ENCODE results near the gene HIPK2. TPM values are rescaled to one million over a fixed set of nuclear protein-coding genes. Genes with fewer than 3 reads are reported as not detected.
A peak's percentile ranks its signal among the peaks of the same experiment; 100 is the strongest.

The HIPK2 gene
- polyA plus RNA-seq, 3 donors: 1.6 to 12.1 (median 3.0) TPM

DNA sequence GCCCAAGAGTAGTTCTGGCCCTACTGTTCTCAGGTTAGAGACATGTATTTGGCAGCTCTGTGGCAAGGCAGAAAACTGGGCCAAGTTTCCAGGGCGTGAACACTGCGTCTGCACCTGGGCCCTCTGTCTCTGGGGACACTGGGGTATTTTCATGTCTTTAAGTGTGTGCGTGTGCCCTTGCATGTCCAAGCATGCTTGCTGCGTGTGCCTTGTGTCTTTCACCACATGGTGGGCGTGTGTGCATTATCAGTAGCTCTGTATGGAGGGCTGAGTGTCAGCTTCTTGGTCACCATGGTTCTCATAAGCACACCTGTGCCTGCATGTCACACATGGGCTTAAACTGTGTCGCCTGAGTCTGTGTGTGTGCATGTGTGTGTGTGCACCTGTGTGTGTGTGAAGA lies 69.3 kb downstream of the HIPK2 start:
- Histone ChIP-seq H3K79me2 (ENCODE audit: insufficient read depth, low read length) (peaks cover 72% of the 10 kb centered on the region), H3K4me3 (replicated peaks in 1 of 3; ENCODE audit: low read depth in 2 of 3, low read length in 3 of 3) (no peak overlapping the region), H3K4me1 (ENCODE audit: control insufficient read depth in 1 of 2, insufficient read depth in 2 of 2, low read length in 2 of 2) (peaks cover 0 to 19% of the 10 kb centered on the region in 2 donors), H3K27me3 (ENCODE audit: control insufficient read depth in 2 of 2, insufficient read depth in 2 of 2, low read length in 2 of 2) (no peaks in the 10 kb centered on the region), H3K4me2 (replicated peaks; ENCODE audit: extremely low read depth, low read length, poor library complexity, severe bottlenecking) (no peak overlapping the region), H3K9me3 (replicated peaks in 1 of 2; ENCODE audit: control insufficient read depth in 1 of 2, insufficient read depth in 1 of 2, low read length in 2 of 2) (no peaks in the 10 kb centered on the region), H4K20me1 (ENCODE audit: insufficient read depth, low read length) (peaks cover 30% of the 10 kb centered on the region), H3K27ac (ENCODE audit: low read depth in 1 of 2, low read length in 2 of 2) (no peak overlapping the region), H3K36me3 (replicated peaks in 1 of 2; ENCODE audit: control insufficient read depth in 1 of 2, insufficient read depth in 2 of 2, low read length in 2 of 2) (peaks cover 31 to 82% of the 10 kb centered on the region in 2 donors), H2AFZ (ENCODE audit: insufficient read depth, low read depth, low read length, poor library complexity, severe bottlenecking) (no peak overlapping the region), H3K9ac (ENCODE audit: insufficient read depth, low read length, poor library complexity, severe bottlenecking) (no peak overlapping the region)
- no peak overlapping the region for H3K4me3 Mint-ChIP-seq
- peaks cover 19% of the 10 kb centered on the region for H3K4me1 Mint-ChIP-seq
- peaks cover 74 to 81% of the 10 kb centered on the region in 2 donors for H3K36me3 Mint-ChIP-seq
- intact Hi-C loops (cut with micrococcal nuclease): loop anchor here in 1 of 2 donors (10.0 kb wide), 1 partner anchor 64 kb away; no protein-coding TSS in a partner anchor
- no peak for DNase-seq
- H3K27me3 Mint-ChIP-seq (ENCODE audit: low read depth in 3 of 3): peaks cover 0 to 1% (median 0%) of the 10 kb centered on the region in 3 donors
- H3K27ac Mint-ChIP-seq: peak overlapping the region in 1 of 7 donors; percentile 57
- TF ChIP-seq, protein P1, sequence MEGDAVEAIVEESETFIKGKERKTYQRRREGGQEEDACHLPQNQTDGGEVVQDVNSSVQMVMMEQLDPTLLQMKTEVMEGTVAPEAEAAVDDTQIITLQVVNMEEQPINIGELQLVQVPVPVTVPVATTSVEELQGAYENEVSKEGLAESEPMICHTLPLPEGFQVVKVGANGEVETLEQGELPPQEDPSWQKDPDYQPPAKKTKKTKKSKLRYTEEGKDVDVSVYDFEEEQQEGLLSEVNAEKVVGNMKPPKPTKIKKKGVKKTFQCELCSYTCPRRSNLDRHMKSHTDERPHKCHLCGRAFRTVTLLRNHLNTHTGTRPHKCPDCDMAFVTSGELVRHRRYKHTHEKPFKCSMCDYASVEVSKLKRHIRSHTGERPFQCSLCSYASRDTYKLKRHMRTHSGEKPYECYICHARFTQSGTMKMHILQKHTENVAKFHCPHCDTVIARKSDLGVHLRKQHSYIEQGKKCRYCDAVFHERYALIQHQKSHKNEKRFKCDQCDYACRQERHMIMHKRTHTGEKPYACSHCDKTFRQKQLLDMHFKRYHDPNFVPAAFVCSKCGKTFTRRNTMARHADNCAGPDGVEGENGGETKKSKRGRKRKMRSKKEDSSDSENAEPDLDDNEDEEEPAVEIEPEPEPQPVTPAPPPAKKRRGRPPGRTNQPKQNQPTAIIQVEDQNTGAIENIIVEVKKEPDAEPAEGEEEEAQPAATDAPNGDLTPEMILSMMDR (IDR thresholded peaks at IDR 0.05): no peak
- WGBS (ENCODE audit: insufficient coverage): 100% methylated on average over 4 of the region's 6 CpGs
- H3K9me3 Mint-ChIP-seq: peaks cover 2 to 19% (median 6%) of the 10 kb centered on the region in 7 donors

DNA sequence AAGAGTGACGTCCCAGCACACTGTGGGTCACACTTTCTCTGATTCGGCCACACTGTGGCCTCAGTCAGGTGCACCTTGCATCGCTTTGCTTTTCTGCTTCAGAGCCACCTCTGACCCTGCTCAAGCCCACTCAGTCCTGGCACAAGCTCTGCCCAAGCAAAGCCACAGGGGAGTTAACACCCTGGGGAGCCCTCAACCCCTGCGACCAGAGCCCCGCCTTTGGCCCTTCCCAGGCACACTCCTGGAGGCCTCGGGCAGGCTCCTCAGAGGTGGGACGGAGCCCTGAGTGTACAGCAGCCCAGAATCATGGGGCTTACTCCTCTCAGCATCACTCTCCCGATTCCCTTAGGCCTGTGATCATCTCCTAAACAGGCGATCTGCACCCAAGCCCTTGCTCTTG lies 71.0 kb downstream of the HIPK2 start:
- Mint-ChIP-seq H3K4me1 (peaks cover 26% of the 10 kb centered on the region), H3K4me3 (no peak overlapping the region), H3K36me3 (peaks cover 60 to 66% of the 10 kb centered on the region in 2 donors), H3K27me3 (ENCODE audit: low read depth in 3 of 3) (peaks cover 0 to 1% (median 1%) of the 10 kb centered on the region in 3 donors), H3K9me3 (peaks cover 2 to 19% (median 6%) of the 10 kb centered on the region in 7 donors), H3K27ac (peak overlapping the region in 3 of 7 donors; percentile 8 to 42 (median 40))
- Histone ChIP-seq H3K4me2 (replicated peaks; ENCODE audit: extremely low read depth, low read length, poor library complexity, severe bottlenecking) (no peak overlapping the region), H4K20me1 (ENCODE audit: insufficient read depth, low read length) (peaks cover 32% of the 10 kb centered on the region), H3K4me3 (replicated peaks in 1 of 3; ENCODE audit: low read depth in 2 of 3, low read length in 3 of 3) (no peak overlapping the region), H3K9ac (ENCODE audit: insufficient read depth, low read length, poor library complexity, severe bottlenecking) (no peak overlapping the region), H2AFZ (ENCODE audit: insufficient read depth, low read depth, low read length, poor library complexity, severe bottlenecking) (no peak overlapping the region), H3K79me2 (ENCODE audit: insufficient read depth, low read length) (peaks cover 71% of the 10 kb centered on the region), H3K36me3 (replicated peaks in 1 of 2; ENCODE audit: control insufficient read depth in 1 of 2, insufficient read depth in 2 of 2, low read length in 2 of 2) (peaks cover 26 to 71% of the 10 kb centered on the region in 2 donors), H3K27ac (ENCODE audit: low read depth in 1 of 2, low read length in 2 of 2) (no peak overlapping the region), H3K4me1 (ENCODE audit: control insufficient read depth in 1 of 2, insufficient read depth in 2 of 2, low read length in 2 of 2) (peaks cover 10 to 34% of the 10 kb centered on the region in 2 donors), H3K9me3 (replicated peaks in 1 of 2; ENCODE audit: control insufficient read depth in 1 of 2, insufficient read depth in 1 of 2, low read length in 2 of 2) (no peaks in the 10 kb centered on the region), H3K27me3 (ENCODE audit: control insufficient read depth in 2 of 2, insufficient read depth in 2 of 2, low read length in 2 of 2) (no peaks in the 10 kb centered on the region)
- TF ChIP-seq, protein P1 (IDR thresholded peaks at IDR 0.05): no peak
- WGBS (ENCODE audit: insufficient coverage): 83% methylated on average over 9 of the region's 9 CpGs
- no peak for DNase-seq
- intact Hi-C loops (cut with micrococcal nuclease): loop anchor here in 1 of 2 donors (10.0 kb wide), 1 partner anchor 62 kb away; no protein-coding TSS in a partner anchor

All from CD14-positive monocyte (primary cell).